GM13976 (cell line): ENCODE data around the gene CCDC175.

Experiments
- DNase-seq: peaks from one replicate; pipeline ENCODE4 v3.0.0; 2012; ENCODE audit warnings: low spot score
- in situ Hi-C: fragments of 300-500 bp; cut with MboI; formaldehyde crosslinking; loops from one replicate; pipeline ENCODE4 v1.12.0; 2022; ENCODE audit warnings: low sequenced_read_pairs, mixed read lengths, inconsistent platforms; ENCODE audit not compliant: unreplicated experiment
- TF ChIP-seq, protein P1 (sequence below): IDR thresholded peaks from 2 replicates; pipeline ENCODE4 v1.5.1; 2012; ENCODE audit warnings: borderline replicate concordance, mild to moderate bottlenecking; ENCODE audit not compliant: insufficient read depth; ENCODE audit errors: extremely low read depth, missing control alignments, control extremely low read depth

CCDC175 gene

GRCh38 chr14:59576332-59577294 is at the start of gene CCDC175:
TSS of gene CCDC175 (minus strand) at chr14:59576812. CDS start at chr14:59576775, 37 bp downstream.
- peak; percentile 89 for DNase-seq
- TF ChIP-seq, protein P1, sequence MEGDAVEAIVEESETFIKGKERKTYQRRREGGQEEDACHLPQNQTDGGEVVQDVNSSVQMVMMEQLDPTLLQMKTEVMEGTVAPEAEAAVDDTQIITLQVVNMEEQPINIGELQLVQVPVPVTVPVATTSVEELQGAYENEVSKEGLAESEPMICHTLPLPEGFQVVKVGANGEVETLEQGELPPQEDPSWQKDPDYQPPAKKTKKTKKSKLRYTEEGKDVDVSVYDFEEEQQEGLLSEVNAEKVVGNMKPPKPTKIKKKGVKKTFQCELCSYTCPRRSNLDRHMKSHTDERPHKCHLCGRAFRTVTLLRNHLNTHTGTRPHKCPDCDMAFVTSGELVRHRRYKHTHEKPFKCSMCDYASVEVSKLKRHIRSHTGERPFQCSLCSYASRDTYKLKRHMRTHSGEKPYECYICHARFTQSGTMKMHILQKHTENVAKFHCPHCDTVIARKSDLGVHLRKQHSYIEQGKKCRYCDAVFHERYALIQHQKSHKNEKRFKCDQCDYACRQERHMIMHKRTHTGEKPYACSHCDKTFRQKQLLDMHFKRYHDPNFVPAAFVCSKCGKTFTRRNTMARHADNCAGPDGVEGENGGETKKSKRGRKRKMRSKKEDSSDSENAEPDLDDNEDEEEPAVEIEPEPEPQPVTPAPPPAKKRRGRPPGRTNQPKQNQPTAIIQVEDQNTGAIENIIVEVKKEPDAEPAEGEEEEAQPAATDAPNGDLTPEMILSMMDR, result peak; percentile 89
- in situ Hi-C loops, result no loop called here

GRCh38 chr14:59622631-59623030 is 46.0 kb upstream of the CCDC175 start:
- TF ChIP-seq, protein P1, result no peak
- no peak for DNase-seq
- in situ Hi-C loops, result no loop called here

GRCh38 chr14:59619061-59619460 is 42.4 kb upstream of the CCDC175 start:
- TF ChIP-seq, protein P1, result no peak
- in situ Hi-C loops, result no loop called here
- DNase-seq, result no peak

DNA sequence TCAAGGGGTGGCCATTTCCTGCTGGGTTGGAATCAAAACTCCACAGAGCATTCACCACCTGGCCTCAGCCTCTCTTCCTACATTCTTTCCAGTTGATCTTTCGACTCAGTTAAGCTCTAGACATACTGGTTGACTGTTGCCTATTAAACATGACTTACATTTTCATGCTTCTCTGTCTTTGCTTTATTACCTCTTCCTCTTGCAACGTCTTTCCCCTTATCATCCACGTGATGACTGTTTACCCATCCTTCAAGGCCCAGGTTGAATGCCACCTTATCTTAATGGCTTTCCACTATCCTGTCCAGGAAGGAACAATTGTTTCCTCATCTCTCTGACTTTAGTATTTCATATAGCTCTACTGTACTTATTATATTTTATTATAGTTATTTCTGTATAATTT is 24.4 kb upstream of the CCDC175 start:
- no peak for DNase-seq

DNA sequence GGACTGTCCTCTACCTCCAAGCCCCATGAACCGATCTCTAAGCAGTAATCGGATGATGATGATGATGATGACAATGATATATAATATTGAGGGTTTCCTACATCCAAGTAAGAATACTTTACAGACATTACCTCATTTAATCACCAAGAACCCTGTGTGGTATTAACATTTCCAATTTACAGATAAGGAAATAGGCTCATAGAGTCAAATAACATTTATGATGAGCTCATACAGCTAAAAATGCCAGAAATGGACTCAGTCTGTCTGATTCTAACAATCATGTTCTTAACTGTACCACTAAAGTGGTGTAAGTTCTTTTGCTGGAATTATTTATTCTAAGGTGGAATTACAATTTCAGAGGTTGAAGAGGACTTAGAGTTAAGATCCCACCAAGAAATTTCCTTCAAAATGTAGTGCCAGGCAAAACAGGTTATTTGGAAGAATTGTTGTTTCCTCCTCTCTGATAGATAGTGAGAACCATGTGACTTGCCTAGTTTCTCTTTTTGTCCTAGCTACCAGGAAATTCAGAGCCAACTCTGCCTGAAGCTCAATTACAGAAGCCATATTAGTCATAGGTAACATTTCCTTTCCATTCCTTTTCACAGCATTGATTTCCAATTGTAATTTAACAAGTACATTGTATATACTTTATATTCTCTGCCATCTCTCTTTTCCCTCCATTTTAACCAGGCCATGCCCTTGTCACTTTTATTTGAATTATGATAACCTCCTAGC is 23.8 kb upstream of the CCDC175 start:
- DNase-seq, result no peak

More for the DNA sequence above, 24.4 kb upstream of the CCDC175 start:
- TF ChIP-seq, protein P1, result no peak
- in situ Hi-C loops, result no loop called here

GRCh38 chr14:59595071-59595470 is 18.5 kb upstream of the CCDC175 start:
- no peak for DNase-seq
- TF ChIP-seq, protein P1, result no peak
- in situ Hi-C loops, result no loop called here

More for the DNA sequence above, 23.8 kb upstream of the CCDC175 start:
- TF ChIP-seq, protein P1, result no peak
- in situ Hi-C loops, result no loop called here
